GM21423 (cell line): ENCODE results near the gene SEPTIN1.
"Not testable (repeated sequence)": the region's sequence is repeated elsewhere in the genome, so short reads cannot be mapped to it uniquely, and the experiment has no call there.

Experiments
- ATAC-seq: cut with Tn5 transposase; IDR thresholded peaks from one replicate; pipeline ENCODE4 v1.9.1; 2021; ENCODE audit warnings: mild to moderate bottlenecking, moderate library complexity; ENCODE audit not compliant: unreplicated experiment

Gene SEPTIN1

DNA sequence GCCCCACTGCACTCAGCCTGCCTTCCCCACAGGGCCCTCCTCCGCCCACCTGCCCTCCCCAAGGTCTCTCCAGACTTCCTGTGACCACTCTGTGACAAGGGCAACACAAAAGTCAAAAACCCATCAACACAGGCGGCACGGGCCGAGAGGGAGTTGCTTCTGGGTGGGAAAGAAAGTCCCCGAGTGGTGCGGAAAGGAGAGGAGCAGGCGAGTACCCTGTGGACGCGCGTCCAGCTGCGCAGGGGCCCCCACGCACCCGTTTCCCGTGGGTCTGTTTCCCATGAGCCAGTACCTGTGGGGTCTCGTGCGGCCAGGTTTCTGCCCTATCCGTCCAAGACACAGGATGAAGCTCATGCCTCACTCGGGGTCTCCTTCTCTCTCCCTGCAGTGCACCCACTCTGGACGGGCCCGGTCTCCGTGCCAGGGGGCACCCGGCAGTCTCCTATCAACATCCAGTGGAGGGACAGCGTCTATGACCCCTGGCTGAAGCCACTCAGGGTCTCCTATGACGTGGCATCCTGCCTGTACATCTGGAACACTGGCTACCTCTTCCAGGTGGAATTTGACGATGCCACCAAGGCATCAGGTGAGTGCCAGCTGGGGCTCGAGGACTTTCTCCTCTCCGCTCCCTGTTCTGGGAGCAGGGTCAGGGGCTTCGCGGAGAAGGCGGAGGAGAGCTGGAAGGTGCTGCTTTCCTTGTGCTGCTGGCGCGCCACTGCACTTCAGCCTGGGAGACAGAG, 39.4 kb downstream of the SEPTIN1 start:
- ATAC-seq: no peak

DNA sequence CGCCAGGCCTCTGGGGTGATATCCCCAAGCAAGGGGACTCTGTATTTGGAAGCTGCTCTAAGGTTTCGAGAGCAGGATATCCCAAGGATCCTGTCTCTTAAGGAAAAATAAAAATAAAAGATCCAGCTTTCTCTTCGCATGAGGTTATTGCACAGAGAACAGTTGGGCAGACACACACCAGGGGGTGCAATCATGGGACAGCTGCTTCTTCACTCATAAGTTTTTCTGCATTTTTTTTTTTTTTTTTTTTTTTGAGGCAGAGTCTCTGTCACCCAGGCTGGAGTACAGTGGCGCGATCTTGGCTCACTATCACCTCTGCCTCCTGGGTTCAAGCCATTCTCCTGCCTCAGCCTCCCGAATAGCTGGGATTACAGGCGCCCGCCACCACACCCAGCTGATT, 40.4 kb downstream of the SEPTIN1 start:
- ATAC-seq: not testable (repeated sequence)

DNA sequence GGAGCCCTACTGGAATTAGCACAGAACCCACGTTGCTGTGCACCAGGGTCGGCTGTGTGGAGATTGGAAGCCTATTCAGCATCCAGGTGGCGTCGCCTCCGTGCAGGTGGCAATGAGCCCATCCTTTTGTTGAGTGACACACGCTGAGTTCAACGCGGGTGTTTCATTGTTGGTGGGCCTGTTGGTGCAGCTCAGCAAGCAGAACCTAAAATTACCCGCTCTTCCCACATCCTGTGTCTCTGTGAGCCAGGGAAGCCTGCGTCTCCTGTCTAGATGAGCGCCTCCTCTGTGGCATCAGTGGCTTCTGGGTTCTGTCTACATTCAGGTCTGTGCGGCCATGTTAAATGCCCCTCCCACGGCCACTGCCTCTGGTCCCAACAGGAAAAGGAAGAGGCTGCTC, 41.7 kb downstream of the SEPTIN1 start:
- ATAC-seq: no peak

DNA sequence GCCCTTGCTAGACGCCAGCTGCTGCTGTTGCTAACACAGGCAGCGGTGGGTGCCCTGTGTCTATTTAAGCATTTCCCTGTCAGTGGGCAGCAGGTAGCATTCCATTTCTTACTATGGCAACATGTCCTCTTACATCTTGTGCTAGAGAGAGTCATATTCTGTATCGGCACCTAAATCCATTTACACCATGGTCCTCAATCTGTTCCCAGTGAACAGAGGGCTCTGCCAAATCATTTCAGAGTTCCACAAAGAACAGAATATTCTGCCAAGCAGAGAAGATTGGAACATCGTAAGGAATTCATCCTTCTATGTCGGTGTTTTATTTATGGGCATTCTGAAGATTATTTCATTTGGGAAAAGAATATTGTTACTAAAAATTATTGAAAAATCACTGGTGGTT, 43.6 kb downstream of the SEPTIN1 start:
- ATAC-seq: not testable (repeated sequence)

DNA sequence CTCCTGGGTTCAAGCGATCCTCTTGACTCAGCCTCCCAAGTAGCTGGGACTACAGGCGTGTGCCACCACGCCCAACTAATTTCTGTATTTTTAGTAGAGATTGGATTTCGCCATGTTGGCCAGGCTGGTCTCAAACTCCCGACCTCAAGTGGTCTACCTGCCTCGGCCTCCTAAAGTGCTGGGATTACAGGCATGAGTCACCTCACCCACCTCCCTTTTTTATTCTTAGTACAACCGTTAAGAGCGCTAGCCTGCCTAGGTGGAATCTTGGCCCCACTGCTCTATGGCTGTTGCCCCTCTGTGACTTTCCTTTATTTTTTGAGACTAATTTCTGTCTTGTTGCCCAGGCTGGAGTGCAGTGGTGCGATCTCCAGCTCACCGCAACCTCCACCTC, 44.4 kb downstream of the SEPTIN1 start:
- ATAC-seq: not testable (repeated sequence)

DNA sequence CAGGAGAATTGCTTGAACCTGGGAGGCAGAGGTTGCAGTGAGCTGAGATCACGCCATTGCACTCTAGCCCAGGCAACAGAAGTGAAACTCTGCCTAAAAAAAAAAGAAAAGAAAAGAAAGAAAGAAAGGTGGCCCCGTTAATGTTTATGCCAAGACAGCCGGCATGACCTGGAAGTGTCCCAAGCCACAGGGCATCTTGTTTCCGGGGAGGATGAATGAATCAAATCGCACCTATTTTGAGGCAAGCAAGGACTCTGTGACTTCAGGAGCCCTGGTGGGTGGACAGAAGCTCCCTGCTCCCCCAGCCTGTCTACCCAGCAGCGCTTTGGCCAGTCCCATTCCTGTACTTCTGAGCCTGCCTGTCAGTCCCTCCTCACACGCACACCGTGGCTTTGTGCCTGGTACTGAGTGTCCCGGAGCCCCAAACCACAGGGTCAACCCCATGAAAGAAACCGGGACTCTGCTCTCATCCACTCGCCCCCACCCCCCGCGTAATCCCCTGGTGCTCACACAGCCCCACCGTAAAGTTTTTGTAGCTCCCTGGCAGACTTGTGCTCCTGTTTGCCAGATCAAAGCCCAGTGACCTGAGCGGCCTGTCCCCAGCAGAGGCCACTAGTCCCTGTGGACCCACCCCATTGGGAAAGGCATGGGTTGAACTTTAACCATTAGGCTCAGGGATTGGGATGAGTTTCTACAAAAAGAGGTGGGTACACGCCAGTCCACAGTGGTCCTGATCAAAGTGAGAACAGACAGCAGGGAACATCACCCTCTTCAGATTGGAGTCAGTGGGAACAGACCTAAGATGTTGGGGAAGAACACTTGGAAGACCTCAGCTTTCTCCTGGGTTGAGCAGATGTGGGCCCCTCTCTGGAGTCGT, 46.5 kb downstream of the SEPTIN1 start:
- ATAC-seq: peak; percentile 15

DNA sequence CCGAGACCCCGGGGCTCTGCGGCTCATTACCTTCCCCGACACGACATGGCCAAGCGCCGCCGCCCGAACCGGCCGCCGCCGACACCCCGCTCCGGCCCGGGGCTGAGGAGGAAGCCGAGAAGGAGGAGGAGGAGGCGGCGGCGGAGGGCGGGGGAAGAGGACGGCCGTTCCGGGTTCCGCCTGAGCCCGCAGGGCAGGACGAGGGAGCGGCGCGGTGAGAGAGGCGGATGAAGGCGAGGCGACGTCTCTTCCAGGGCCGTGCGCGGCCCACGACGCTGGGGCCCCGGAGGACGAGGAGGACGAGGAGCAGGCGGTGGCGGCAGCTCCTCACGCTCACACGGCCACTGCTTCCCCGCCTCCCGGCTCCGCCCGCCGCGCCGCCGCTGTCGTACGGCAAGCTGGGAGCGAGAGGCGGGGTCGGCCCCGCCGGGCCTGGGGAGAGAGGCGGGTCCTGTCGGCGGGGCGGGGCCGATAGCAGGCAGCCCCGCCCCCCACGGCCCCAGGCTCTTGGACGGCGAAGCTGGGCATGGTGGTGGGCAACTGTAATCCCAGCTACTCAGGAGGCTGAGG, 47.2 kb downstream of the SEPTIN1 start:
- peak; percentile 75 for ATAC-seq

DNA sequence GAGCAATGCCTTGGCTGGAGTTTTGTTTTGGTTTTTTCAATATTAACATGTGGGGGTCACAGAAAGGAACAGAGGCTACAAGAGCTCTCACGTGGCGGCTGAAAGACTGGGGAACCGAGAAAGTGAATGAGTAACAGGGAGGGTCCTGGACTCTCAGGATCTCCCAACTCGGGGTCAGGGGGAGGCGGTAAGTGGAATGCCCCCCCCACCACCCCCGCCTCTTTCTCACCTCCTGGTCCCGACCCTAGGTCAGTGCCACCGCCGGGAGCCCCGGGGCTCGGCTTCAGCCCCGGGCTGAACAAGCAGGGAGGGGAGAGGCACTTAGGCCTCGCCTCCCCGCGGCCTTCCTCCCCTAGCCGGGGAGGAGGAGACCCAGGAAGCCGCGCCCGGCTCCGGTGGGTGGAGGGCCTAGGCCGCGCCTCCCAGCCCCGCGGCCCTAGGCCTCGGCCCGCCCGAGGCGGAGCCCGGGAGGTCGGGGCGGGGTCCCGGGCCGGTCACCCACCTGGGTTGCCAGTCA, 47.8 kb downstream of the SEPTIN1 start:
- ATAC-seq: peak; percentile 87
